GM12878 (cell line): ENCODE data around the gene RGS16. TPM values are rescaled to one million over a fixed set of nuclear protein-coding genes. Genes with fewer than 3 reads are reported as not detected.

Experiments used
- ATAC-seq: fragments of 200-7000 bp; cut with Tn5 transposase; 3 replicates; pipeline ENCODE4 v1.9.1; 2020; ENCODE audit warnings: mild to moderate bottlenecking, moderate library complexity
- BruUV-seq: library from RNA; stranded (reverse); fragments of 400-500 nt; replicated peaks from 2 replicates; lab custom pipeline; 2021; lab: Mats Ljungman, UMichigan
- CTCF ChIA-PET: fragments of 300-600 bp; sonication (Branson Sonifier 250); formaldehyde crosslinking; extraction: SDS; loops from one replicate; lab custom pipeline; 2021; ENCODE audit warnings: inconsistent platforms; lab: Yijun Ruan, JAX
- POLR2A ChIA-PET: fragments of 350-600 bp; formaldehyde crosslinking; extraction: SDS; loops from one replicate; lab custom pipeline; 2021; ENCODE audit warnings: inconsistent platforms; lab: Charles Lee
- RAD21 ChIA-PET: fragments of 300-600 bp; sonication (Branson Sonifier 250); formaldehyde crosslinking; loops from one replicate; lab custom pipeline; 2023; ENCODE audit warnings: antibody characterized with exemption; ENCODE audit not compliant: unreplicated experiment; lab: Charles Lee
- SMC1A ChIA-PET: fragments of 300-600 bp; sonication (Branson Sonifier 250); formaldehyde crosslinking; loops from one replicate; lab custom pipeline; 2023; ENCODE audit not compliant: unreplicated experiment, uncharacterized antibody; lab: Charles Lee
- DNase-seq: peaks from one replicate; pipeline ENCODE4 v3.0.0-alpha.2; 2011; ENCODE audit warnings: low read depth, low spot score
- FAIRE-seq: peaks from 3 replicates; lab custom pipeline; 2011; peaks lifted over from hg19 to GRCh38; lab: Jason Lieb, UNC
- H2AFZ ChIP-seq: 2 replicates; pipeline ENCODE4 v1.6.0; 2011; ENCODE audit warnings: low read depth, low read length, control low read depth; ENCODE audit not compliant: control insufficient read depth
- H3K27ac ChIP-seq: 2 replicates; pipeline ENCODE4 v1.5.1; 2011; ENCODE audit warnings: control low read depth; ENCODE audit not compliant: control insufficient read depth, insufficient read depth
- H3K27me3 ChIP-seq, 2 experiments: replicated peaks in 1 of 2; 2 replicates each; pipeline versions ENCODE4 v1.6.0 to v1.6.1; 2011; ENCODE audit warnings: low read length in 1 of 2; ENCODE audit not compliant: control insufficient read depth in 2 of 2, insufficient read depth in 2 of 2
- H3K36me3 ChIP-seq, 2 experiments: 2 replicates each; pipeline ENCODE4 v1.5.1; 2011; ENCODE audit warnings: low read length in 1 of 2; ENCODE audit not compliant: control insufficient read depth in 2 of 2, insufficient read depth in 2 of 2
- H3K4me1 ChIP-seq: 2 replicates; pipeline ENCODE4 v1.6.1; 2011; ENCODE audit warnings: mild to moderate bottlenecking, low read length, moderate library complexity, mixed read lengths; ENCODE audit not compliant: control insufficient read depth, insufficient read depth
- H3K4me2 ChIP-seq: 2 replicates; pipeline ENCODE4 v1.6.0; 2011; ENCODE audit warnings: control low read depth; ENCODE audit not compliant: control insufficient read depth, insufficient read depth
- H3K4me3 ChIP-seq: fragments of 200-600 bp; sonication (generic); 2 replicates; pipeline ENCODE4 v1.5.1; 2016
- H3K79me2 ChIP-seq: 2 replicates; pipeline ENCODE4 v1.6.0; 2011; ENCODE audit warnings: low read length; ENCODE audit not compliant: control insufficient read depth, insufficient read depth
- H3K9ac ChIP-seq: 2 replicates; pipeline ENCODE4 v1.8.0; 2011; ENCODE audit warnings: low read length, control low read depth, mixed read lengths; ENCODE audit not compliant: control insufficient read depth, insufficient read depth
- H3K9me3 ChIP-seq: replicated peaks from 3 replicates; pipeline ENCODE4 v1.5.1; 2011; ENCODE audit warnings: mild to moderate bottlenecking, low read length; ENCODE audit not compliant: control insufficient read depth, insufficient read depth
- H4K20me1 ChIP-seq: 2 replicates; pipeline ENCODE4 v1.6.0; 2011; ENCODE audit not compliant: control insufficient read depth, insufficient read depth
- CHD4 ChIP-seq: fragments of 200-600 bp; sonication (generic); IDR thresholded peaks from 2 replicates; pipeline ENCODE4 v1.6.1; 2016; ENCODE audit warnings: mild to moderate bottlenecking
- ZNF207 ChIP-seq: fragments of 450-650 bp; IDR thresholded peaks from 2 replicates; pipeline ENCODE4 v1.6.1; 2014; ENCODE audit warnings: antibody characterized with exemption, mild to moderate bottlenecking, borderline replicate concordance
- WGBS: methylation state at CpG from one replicate; pipeline ENCODE4 v1.1.6; 2016; ENCODE audit warnings: low lambda C conversion rate; ENCODE audit not compliant: insufficient replicate concordance, insufficient coverage; ENCODE audit errors: missing lambda C conversion rate; 5-methylcytosine and 5-hydroxymethylcytosine counted together
- in situ Hi-C: fragments of 300-500 bp; cut with MboI; formaldehyde crosslinking; loops from 9 replicates; pipeline ENCODE4 v1.14.3; 2018; ENCODE audit warnings: mixed read lengths
- intact Hi-C: fragments of 100-400 bp; cut with micrococcal nuclease; formaldehyde crosslinking; loops from one replicate; pipeline ENCODE4 v1.14.2; 2022; ENCODE audit not compliant: unreplicated experiment
- polyA plus RNA-seq, 11 experiments: library from polyadenylated mRNA; depleted of rRNA in 4 of 11; unstranded in 6 of 11; stranded (reverse) in 5 of 11; fragments of >200 nt; fragmentation: Nextera tagmentation in 4 of 11; fragmentation: Illumina TruSeq in 1 of 11; extraction: Ambion mirVana in 4 of 11; extraction: Trizol in 1 of 11; gene quantifications; 1 replicate in 1 of 11; 2 replicates in 10 of 11; pipeline versions ENCODE4 v1.2.1 to v1.2.3, GENCODE V29; 2011 to 2016; ENCODE audit warnings: inconsistent platforms in 2 of 11, missing spikeins in 2 of 11, low read depth in 1 of 11
- total RNA-seq, 4 experiments: library from RNA; depleted of rRNA in 3 of 4; stranded (reverse); fragments of >200 nt in 3 of 4; fragmentation: Illumina TruSeq in 1 of 4; extraction: Trizol in 1 of 4; gene quantifications; 2 replicates each; pipeline versions ENCODE4 v1.2.1 to v1.2.3, GENCODE V29; 2013 to 2021
- TF ChIP-seq, protein P1 (sequence below): fragments of 450-650 bp; IDR thresholded peaks from 2 replicates; pipeline ENCODE4 v1.6.1; 2017; ENCODE audit warnings: mild to moderate bottlenecking
- TF ChIP-seq, protein P2 (sequence below): IDR thresholded peaks from 2 replicates; pipeline ENCODE4 v1.6.1; 2012; ENCODE audit warnings: low read depth, low read length, improper control_type of control experiment

RGS16 gene
- total and polyA plus RNA-seq, 10 of the 15 experiments (the other 5 are each of a cell fraction or from before 2014, with no cell fraction given), result 16.4 to 58.2 (median 44.6) TPM

DNA sequence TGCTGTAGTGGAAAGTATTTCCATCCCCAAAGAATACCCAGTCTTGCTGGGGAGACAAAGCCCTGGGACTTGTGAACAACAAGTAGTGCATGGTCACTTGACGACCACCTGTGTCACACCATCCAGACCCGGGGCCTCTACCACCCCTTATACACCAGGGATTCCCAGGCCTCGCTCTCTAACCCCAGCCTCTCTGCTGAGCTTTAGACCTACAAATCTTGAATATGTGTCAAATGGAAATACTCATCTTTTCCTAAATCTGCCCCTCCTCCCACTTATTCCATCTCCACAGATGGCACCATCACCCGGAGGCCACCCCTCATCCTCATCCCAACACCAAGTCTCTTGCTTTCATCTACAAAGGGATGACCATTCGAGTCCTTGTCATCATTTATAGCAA lies 14.3 kb downstream of the RGS16 start:
- FAIRE-seq (no peak), ATAC-seq (no peak), DNase-seq (no peak)
- WGBS, result 77% methylated on average over 5 of the region's 5 CpGs
- Histone ChIP-seq H3K36me3 (no peaks in the 10 kb centered on the region; a peak in 1 of 4 replicates), H3K27me3 (no peaks in the 10 kb centered on the region), H2AFZ (no peak overlapping the region), H3K27ac (no peak overlapping the region), H3K9ac (no peak overlapping the region), H3K4me2 (no peak overlapping the region), H3K79me2 (no peaks in the 10 kb centered on the region), H3K4me3 (no peak overlapping the region), H3K4me1 (peaks cover 5% of the 10 kb centered on the region; the same call in 1 of the 2 replicates), H4K20me1 (no peaks in the 10 kb centered on the region), H3K9me3 (no peaks in the 10 kb centered on the region)
- ChIA-PET CTCF (interaction anchor here (0.6 to 37.4 kb wide), 7 partner anchors 10 to 199 kb away, joined by 3 to 1888 read pairs (median 3); partner anchors contain the start of gene NPL), RAD21 (interaction anchor here (0.7 to 23.0 kb wide), 4 partner anchors 17 to 194 kb away, joined by 3 to 946 read pairs (median 4); no protein-coding TSS in a partner anchor), SMC1A (interaction anchor here (2.5 to 28.0 kb wide), 3 partner anchors 8 to 197 kb away, joined by 9 to 1145 read pairs (median 20); partner anchors contain the start of gene NPL), POLR2A (interaction anchor here (1.1 kb wide), 2 partner anchors 11 to 42 kb away, joined by 3 read pairs; no protein-coding TSS in a partner anchor)
- BruUV-seq, result no TSS peak
- intact Hi-C loops (no loop called here), in situ Hi-C loops (loop anchor here (10.0 kb wide), 1 partner anchor 145 kb away; no protein-coding TSS in a partner anchor)
- TF ChIP-seq ZNF207, result no peak
- TF ChIP-seq, protein P1, sequence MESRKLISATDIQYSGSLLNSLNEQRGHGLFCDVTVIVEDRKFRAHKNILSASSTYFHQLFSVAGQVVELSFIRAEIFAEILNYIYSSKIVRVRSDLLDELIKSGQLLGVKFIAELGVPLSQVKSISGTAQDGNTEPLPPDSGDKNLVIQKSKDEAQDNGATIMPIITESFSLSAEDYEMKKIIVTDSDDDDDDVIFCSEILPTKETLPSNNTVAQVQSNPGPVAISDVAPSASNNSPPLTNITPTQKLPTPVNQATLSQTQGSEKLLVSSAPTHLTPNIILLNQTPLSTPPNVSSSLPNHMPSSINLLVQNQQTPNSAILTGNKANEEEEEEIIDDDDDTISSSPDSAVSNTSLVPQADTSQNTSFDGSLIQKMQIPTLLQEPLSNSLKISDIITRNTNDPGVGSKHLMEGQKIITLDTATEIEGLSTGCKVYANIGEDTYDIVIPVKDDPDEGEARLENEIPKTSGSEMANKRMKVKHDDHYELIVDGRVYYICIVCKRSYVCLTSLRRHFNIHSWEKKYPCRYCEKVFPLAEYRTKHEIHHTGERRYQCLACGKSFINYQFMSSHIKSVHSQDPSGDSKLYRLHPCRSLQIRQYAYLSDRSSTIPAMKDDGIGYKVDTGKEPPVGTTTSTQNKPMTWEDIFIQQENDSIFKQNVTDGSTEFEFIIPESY, result no peak
- no peak for TF ChIP-seq CHD4
- TF ChIP-seq, protein P2, sequence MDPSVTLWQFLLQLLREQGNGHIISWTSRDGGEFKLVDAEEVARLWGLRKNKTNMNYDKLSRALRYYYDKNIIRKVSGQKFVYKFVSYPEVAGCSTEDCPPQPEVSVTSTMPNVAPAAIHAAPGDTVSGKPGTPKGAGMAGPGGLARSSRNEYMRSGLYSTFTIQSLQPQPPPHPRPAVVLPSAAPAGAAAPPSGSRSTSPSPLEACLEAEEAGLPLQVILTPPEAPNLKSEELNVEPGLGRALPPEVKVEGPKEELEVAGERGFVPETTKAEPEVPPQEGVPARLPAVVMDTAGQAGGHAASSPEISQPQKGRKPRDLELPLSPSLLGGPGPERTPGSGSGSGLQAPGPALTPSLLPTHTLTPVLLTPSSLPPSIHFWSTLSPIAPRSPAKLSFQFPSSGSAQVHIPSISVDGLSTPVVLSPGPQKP, result no peak
